PFSK-1 (cell line): ENCODE measurements around the gene RHBDF1.

Experiments used
- POLR2AphosphoS5 ChIP-seq: IDR thresholded peaks from 2 replicates; pipeline ENCODE4 v1.6.1; 2012; ENCODE audit warnings: low read depth, mild to moderate bottlenecking, control low read depth, low read length, moderate library complexity
- TAF1 ChIP-seq: IDR thresholded peaks from 2 replicates; pipeline ENCODE4 v1.6.1; 2012; ENCODE audit warnings: low read length, control low read depth, borderline replicate concordance; ENCODE audit not compliant: insufficient read depth

- TF ChIP-seq POLR2AphosphoS5, result no peak
- TF ChIP-seq TAF1, result no peak
These were observed 36.0 kb downstream of the RHBDF1 start for GRCh38 chr16:36336-36984.
